Neuron (in vitro differentiated cells): Measurements from ENCODE around the gene ANKRD55.
A peak's percentile ranks its signal among the peaks of the same experiment; 100 is the strongest.
"Not testable (repeated sequence)": the region's sequence is repeated elsewhere in the genome, so short reads cannot be mapped to it uniquely, and the experiment has no call there.

ENCODE experiments used
- H2AFZ ChIP-seq: one replicate; pipeline ENCODE4 v1.6.1; 2013; ENCODE audit warnings: low read depth, mild to moderate bottlenecking, inconsistent platforms, low read length, moderate library complexity
- H3K27me3 ChIP-seq: one replicate; pipeline ENCODE4 v1.6.1; 2013; ENCODE audit warnings: low read length; ENCODE audit not compliant: insufficient read depth
- H3K36me3 ChIP-seq: one replicate; pipeline ENCODE4 v1.6.1; 2013; ENCODE audit warnings: low read length; ENCODE audit not compliant: insufficient read depth
- H3K4me1 ChIP-seq: one replicate; pipeline ENCODE4 v1.6.1; 2013; ENCODE audit warnings: low read length; ENCODE audit not compliant: insufficient read depth
- H3K4me3 ChIP-seq: 2 replicates; pipeline ENCODE4 v1.5.1; 2013; ENCODE audit warnings: mild to moderate bottlenecking, low read length, moderate library complexity
- H3K9me3 ChIP-seq: one replicate; pipeline ENCODE4 v1.6.1; 2013; ENCODE audit warnings: low read length

ANKRD55 gene

DNA sequence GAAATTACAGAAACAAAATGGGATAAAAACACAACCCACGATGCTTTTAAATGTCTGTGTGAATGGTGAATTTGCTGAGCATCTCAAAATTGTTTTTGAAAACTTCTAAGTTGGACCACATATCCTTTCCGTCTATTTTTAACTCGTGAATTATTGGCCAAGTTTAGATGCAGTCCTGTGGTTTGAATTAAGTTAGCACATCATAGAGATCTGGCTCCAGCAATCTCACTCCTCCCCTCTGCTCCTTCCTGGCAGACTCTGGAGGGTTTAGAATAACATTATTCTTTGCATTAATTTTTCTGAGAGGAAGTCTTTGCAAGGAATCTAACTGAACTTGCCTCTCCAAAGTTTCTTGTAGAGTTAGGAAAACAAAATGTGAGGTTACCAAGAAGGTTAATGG lies 14.5 kb upstream of the ANKRD55 start:
- Histone ChIP-seq H3K36me3 (no peaks in the 10 kb centered on the region), H3K9me3 (no peaks in the 10 kb centered on the region), H3K4me1 (no peaks in the 10 kb centered on the region), H3K4me3 (no peak overlapping the region), H3K27me3 (no peaks in the 10 kb centered on the region), H2AFZ (no peak overlapping the region)

GRCh38 chr5:56246769-56247168 lies 13.6 kb upstream of the ANKRD55 start:
- Histone ChIP-seq H3K4me1 (no peaks in the 10 kb centered on the region), H3K9me3 (no peaks in the 10 kb centered on the region), H3K27me3 (no peaks in the 10 kb centered on the region), H2AFZ (no peak overlapping the region), H3K4me3 (no peak overlapping the region), H3K36me3 (no peaks in the 10 kb centered on the region)

DNA sequence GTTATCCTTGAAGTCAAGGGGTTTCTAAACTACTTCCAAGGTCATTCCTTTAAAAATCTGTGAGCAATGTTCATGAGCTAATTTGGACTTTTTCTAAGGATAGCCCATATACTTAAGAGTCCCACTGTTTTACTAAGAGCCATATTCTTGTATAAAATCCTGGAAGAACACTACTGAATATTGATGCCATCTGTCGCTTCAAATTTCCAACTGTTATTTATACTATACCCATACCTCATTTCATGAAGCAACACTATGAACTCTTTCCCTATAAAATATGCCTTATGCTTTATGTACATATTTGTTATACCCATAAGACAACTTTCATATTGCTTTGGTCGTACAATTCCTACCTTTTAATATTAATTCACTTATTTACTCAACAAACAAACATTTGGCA lies 12.4 kb upstream of the ANKRD55 start:
- H3K4me3 ChIP-seq: no peak overlapping the region
- H3K9me3 ChIP-seq: no peaks in the 10 kb centered on the region
- no peak overlapping the region for H2AFZ ChIP-seq
- no peaks in the 10 kb centered on the region for H3K36me3 ChIP-seq
- no peaks in the 10 kb centered on the region for H3K27me3 ChIP-seq
- no peaks in the 10 kb centered on the region for H3K4me1 ChIP-seq

DNA sequence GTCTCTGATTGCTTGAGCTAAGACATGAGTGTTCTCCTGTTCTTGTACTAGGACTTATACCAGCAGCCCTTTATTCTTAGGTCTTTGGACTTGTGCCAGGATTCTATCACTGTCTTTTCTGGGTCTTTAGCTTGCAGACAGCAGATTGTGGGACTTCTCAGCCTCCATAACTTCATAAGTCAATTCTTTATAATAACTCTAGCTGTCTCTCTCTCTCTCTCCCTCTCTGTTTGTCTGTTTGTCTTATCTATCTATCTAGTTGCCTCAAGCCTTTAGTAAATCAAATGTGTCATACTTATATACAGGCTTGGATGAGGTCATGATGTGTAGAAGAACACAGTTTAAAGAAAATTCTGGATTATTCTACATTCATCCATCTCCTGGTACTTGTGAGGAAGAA lies 11.5 kb upstream of the ANKRD55 start:
- Histone ChIP-seq H2AFZ (no peak overlapping the region), H3K27me3 (no peaks in the 10 kb centered on the region), H3K4me3 (no peak overlapping the region), H3K9me3 (no peaks in the 10 kb centered on the region), H3K4me1 (no peaks in the 10 kb centered on the region), H3K36me3 (no peaks in the 10 kb centered on the region)

GRCh38 chr5:56242271-56242670 lies 9.1 kb upstream of the ANKRD55 start:
- not testable (repeated sequence) for H2AFZ ChIP-seq, H3K27me3 ChIP-seq, H3K36me3 ChIP-seq, H3K4me3 ChIP-seq, H3K9me3 ChIP-seq, H3K4me1 ChIP-seq

- Histone ChIP-seq H3K4me1 (peaks cover 16% of the 10 kb centered on the region), H3K27me3 (no peaks in the 10 kb centered on the region), H3K36me3 (no peaks in the 10 kb centered on the region), H3K4me3 (no peak overlapping the region), H2AFZ (no peak overlapping the region), H3K9me3 (no peaks in the 10 kb centered on the region)
Observed at GRCh38 chr5:56232538-56232937, 592 bp downstream of the ANKRD55 start.

GRCh38 chr5:56230576-56230975 lies 2.6 kb downstream of the ANKRD55 start:
- H3K9me3 ChIP-seq: no peaks in the 10 kb centered on the region
- H3K36me3 ChIP-seq: no peaks in the 10 kb centered on the region
- no peaks in the 10 kb centered on the region for H3K27me3 ChIP-seq
- H3K4me3 ChIP-seq: no peak overlapping the region
- no peak overlapping the region for H2AFZ ChIP-seq
- peaks cover 16% of the 10 kb centered on the region for H3K4me1 ChIP-seq

DNA sequence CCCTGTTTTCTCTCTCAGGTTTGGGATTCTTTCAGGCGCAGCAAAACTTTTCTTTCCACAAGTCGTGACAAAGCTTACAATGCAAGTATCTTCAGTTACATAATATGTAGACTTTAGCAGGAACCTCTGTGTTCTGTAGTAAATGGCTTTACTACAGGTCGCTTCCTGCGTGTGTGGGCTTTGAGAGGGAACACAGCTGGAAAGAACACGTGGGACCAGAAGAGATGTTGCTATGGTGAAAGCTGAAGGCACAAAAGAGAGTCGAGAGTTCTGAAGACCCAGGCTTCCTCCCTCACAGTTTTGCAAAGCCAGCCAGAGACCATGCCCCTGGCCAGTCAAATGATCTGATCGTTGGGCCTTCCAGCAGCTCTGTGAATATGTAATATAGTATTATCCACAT lies 4.0 kb downstream of the ANKRD55 start:
- Histone ChIP-seq H3K27me3 (no peaks in the 10 kb centered on the region), H3K9me3 (no peaks in the 10 kb centered on the region), H3K4me1 (peaks cover 16% of the 10 kb centered on the region)

DNA sequence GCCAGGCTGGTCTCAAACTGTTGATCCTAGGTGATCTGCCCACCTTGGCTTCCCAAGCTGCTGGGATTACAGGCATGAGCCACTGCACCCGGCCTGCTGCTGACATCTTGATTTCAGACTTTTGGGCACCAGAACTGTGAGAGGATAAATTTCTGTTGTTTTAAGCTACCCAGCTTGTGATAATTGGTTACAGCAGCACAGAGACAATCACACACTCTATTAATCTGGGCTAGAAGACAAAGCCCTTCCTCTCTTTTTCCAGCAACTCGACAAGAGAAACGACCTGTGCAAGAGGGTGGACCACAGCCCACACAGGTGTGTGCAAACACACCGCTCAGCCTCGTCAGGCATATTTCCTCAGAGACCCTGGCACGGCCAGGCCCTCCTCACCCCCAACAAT lies 4.5 kb downstream of the ANKRD55 start:
- H3K4me3 ChIP-seq: no peak overlapping the region
- peak overlapping the region; percentile 7 for H2AFZ ChIP-seq
- H3K4me1 ChIP-seq: peaks cover 16% of the 10 kb centered on the region
- H3K36me3 ChIP-seq: no peaks in the 10 kb centered on the region
- H3K27me3 ChIP-seq: no peaks in the 10 kb centered on the region
- H3K9me3 ChIP-seq: no peaks in the 10 kb centered on the region

More for the DNA sequence above, 4.0 kb downstream of the ANKRD55 start:
- Histone ChIP-seq H3K36me3 (no peaks in the 10 kb centered on the region), H2AFZ (peak overlapping the region; percentile 7), H3K4me3 (no peak overlapping the region)

GRCh38 chr5:56227691-56228090 lies 5.4 kb downstream of the ANKRD55 start:
- Histone ChIP-seq H3K9me3 (no peaks in the 10 kb centered on the region), H3K4me3 (no peak overlapping the region), H3K4me1 (peaks cover 11% of the 10 kb centered on the region), H3K27me3 (no peaks in the 10 kb centered on the region), H3K36me3 (no peaks in the 10 kb centered on the region), H2AFZ (no peak overlapping the region)

DNA sequence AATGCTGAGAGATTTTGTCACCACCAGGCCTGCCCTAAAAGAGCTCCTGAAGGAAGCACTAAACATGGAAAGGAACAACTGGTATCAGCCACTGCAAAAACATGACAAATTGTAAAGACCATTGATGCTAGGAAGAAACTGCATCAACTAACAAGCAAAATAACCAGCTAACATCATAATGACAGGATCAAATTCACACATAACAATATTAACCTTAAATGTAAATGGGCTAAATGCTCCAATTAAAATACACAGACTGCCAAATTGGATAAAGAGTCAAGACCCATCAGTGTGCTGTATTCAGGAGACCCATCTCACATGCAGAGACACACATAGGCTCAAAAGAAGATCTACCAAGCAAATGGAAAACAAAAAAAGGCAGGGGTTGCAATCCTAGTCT lies 9.8 kb downstream of the ANKRD55 start:
- H3K9me3 ChIP-seq, H3K27me3 ChIP-seq, H3K4me1 ChIP-seq, H2AFZ ChIP-seq, H3K36me3 ChIP-seq, H3K4me3 ChIP-seq: not testable (repeated sequence)

DNA sequence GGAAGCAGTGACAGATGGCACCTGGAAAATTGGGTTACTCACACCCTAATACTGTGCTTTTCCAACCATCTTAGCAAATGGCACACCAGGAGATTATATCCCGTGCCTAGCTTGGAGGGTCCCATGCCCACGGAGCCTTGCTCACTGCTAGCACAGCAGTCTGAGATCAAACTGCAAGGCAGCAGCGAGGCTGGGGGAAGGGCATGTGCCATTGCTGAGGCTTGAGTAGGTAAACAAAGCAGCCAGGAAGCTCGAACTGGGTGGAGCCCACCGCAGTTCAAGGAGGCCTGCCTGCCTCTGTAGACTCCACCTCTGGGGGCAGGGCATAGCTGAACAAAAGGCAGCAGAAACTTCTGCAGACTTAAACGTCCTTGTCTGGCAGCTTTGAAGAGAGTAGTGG lies 11.5 kb downstream of the ANKRD55 start:
- H2AFZ ChIP-seq, H3K9me3 ChIP-seq, H3K4me3 ChIP-seq, H3K27me3 ChIP-seq, H3K4me1 ChIP-seq, H3K36me3 ChIP-seq: not testable (repeated sequence)

- no peaks in the 10 kb centered on the region for H3K27me3 ChIP-seq
- peaks cover 14% of the 10 kb centered on the region for H3K4me1 ChIP-seq
- no peaks in the 10 kb centered on the region for H3K36me3 ChIP-seq
- peaks cover 3% of the 10 kb centered on the region for H3K9me3 ChIP-seq
- no peak overlapping the region for H2AFZ ChIP-seq
- no peak overlapping the region for H3K4me3 ChIP-seq
Observed at GRCh38 chr5:56215019-56215830, 17.9 kb downstream of the ANKRD55 start.

GRCh38 chr5:56213886-56214535 lies 19.1 kb downstream of the ANKRD55 start:
- peaks cover 14% of the 10 kb centered on the region for H3K4me1 ChIP-seq
- H3K27me3 ChIP-seq, H3K9me3 ChIP-seq, H3K4me3 ChIP-seq, H2AFZ ChIP-seq, H3K36me3 ChIP-seq: not testable (repeated sequence)
